Bone marrow (tissue), 2 donors: ENCODE results near the gene SYNPR.

Source experiments
- DNase-seq, 2 donors: peaks; one replicate each; lab custom pipeline; 2025; lab: John Stamatoyannopoulos, UW

The SYNPR gene

GRCh38 chr3:63555767-63556166 is 277.7 kb downstream of the SYNPR start:
- DNase-seq, result no peak

GRCh38 chr3:63556401-63556800 is 278.3 kb downstream of the SYNPR start:
- DNase-seq, result no peak

GRCh38 chr3:63557912-63558311 is 279.8 kb downstream of the SYNPR start:
- DNase-seq, result no peak

GRCh38 chr3:63559884-63560283 is 281.8 kb downstream of the SYNPR start:
- no peak for DNase-seq

DNA sequence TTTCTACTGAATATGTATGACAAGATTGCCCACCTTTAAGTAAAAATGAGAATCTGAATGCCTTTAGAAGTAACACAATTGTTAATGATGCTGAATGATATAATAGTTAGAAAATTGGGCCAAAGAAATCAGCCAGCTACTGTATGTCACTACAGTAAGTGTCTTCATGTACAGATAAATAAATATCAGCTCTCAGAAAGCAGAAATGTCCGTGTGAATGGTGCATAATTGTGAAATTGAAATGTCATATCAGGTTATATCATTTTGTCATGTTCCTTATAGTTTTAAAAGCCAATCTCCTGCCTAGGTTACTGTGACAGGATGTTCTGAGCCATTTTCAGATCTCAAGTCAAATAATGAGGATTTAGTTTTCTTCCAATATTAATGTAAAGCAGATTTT is 283.8 kb downstream of the SYNPR start:
- DNase-seq, result no peak

- no peak for DNase-seq
Measured at GRCh38 chr3:63562323-63562722, 284.2 kb downstream of the SYNPR start.

GRCh38 chr3:63563572-63563971 is 285.5 kb downstream of the SYNPR start:
- no peak for DNase-seq

DNA sequence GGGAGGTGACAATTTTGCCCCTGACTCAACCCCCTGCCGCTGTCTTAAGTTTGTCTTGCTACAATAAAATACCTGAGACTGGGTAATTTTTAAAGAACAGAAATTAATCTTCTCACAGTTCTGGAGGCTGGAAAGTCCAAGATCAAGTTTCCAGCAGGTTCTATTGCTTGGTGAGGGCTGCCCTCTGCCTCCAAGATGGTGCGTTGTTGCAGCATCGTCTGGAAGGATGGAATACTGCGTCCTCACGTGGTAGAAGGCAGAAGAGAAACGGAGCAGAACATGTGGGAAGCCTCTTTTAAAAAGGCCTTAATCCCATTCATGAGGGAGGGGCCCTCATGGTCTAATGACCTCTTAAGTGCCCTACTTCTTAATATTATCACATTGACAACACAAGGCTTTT is 287.1 kb downstream of the SYNPR start:
- no peak for DNase-seq

- no peak for DNase-seq
Measured at GRCh38 chr3:63571682-63572081, 293.6 kb downstream of the SYNPR start.

GRCh38 chr3:63576846-63577245 is 298.7 kb downstream of the SYNPR start:
- DNase-seq, result no peak

DNA sequence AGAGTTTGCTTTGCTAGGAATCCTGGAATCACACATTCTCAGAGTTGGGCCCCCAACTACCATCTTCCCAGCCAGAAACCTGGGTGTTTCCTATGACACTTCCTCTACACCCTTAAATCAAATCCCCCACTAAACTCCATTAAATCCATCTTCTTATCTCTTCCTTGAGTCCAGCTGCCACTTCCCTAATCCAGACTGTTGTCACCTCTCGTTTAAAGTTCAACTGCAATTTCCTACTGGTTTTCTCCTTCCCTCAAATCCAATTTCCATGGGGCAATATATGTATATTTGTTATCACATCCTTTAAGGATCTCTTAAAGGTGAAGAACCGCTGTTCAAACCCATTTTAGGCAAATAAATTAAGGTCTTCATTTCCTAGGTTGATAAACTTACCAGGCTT is 300.8 kb downstream of the SYNPR start:
- DNase-seq, result no peak

DNA sequence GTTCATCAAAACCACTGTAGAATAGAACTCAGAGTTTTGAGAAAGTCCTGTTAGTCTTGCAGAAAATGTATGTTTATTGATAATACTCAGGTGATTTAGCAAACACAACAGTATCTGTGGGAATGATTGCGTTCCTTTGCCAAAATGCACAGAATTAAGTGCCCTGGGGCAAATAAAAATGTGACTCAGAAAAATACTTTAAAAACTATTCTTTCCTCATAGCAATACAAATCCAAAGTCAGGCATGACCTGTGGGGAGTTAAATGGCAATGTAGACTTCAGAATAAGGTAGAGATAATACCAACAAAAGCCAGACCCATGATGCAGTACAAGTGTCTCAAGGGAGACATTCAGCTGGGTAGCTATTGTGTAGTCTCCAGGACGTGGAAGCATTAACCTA is 302.0 kb downstream of the SYNPR start:
- DNase-seq, result no peak

DNA sequence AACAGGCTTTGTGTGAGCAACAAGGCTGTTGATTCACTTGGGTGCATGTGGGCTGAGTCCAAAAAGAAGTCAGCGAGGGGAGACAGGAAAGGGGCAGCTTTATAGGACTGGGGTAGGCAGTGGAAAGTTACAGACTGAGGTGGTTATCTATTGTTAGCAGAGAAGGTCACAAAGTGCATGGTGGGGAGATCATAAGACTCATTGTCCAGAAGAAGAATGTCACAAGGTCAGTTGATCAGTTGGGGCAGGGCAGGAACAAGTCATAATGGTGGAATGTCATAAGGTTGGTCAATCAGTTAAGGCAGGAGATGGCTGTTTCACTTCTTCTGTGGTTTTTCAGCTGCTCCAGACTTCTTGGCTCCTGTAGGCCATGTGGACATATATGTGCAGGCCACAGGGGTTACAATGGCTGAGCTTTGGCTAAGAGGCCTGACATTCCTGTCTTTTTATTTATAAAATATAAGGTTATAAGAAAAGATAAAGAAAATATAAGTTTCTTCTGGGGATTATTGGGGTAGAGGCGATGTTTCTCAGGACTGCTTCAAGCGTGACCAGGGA is 304.9 kb downstream of the SYNPR start:
- DNase-seq, result no peak

GRCh38 chr3:63584681-63585080 is 306.6 kb downstream of the SYNPR start:
- DNase-seq, result no peak

- no peak for DNase-seq
Measured at GRCh38 chr3:63585927-63586326, 307.8 kb downstream of the SYNPR start.

DNA sequence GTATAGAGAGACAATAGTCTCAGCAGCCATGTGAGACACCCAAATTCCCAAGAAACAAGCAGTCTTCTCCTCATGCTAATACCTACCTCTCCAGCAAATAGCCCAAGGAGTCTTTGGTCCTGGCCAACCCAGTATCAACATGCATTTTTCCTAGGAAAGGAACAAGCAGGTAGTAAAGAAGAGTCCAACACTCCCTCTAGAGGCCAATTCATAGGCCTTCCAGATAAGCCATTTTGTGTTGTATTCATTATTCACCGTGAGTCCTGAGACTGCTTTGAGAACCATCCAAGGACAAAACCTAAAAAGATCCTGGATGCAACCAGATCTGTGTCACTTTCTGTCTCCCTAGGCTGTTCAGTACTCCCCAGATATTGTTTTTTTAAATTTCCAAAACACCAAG is 310.8 kb downstream of the SYNPR start:
- DNase-seq, result no peak

GRCh38 chr3:63593779-63594178 is 315.7 kb downstream of the SYNPR start:
- DNase-seq, result no peak

GRCh38 chr3:63595221-63595620 is 317.1 kb downstream of the SYNPR start:
- DNase-seq, result no peak

DNA sequence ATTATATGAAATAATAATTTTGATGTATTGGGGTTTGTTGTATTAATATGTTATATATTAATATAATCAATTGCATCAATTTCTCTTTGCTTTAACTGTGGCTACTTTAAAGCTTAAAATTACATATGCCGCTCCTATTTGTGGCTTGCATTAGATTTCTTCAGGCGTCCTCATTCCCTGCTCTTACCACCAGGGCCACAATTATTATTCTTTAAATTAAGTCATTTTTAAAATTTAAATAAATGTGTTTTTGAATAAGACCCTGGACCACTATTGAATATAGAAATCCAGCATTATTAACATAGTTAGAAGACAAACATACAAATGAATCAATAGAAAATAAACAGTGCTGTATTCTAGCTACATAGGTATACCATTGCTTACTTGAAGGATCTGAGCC is 318.9 kb downstream of the SYNPR start:
- DNase-seq, result no peak

GRCh38 chr3:63607716-63608115 is 329.6 kb downstream of the SYNPR start:
- DNase-seq, result no peak

DNA sequence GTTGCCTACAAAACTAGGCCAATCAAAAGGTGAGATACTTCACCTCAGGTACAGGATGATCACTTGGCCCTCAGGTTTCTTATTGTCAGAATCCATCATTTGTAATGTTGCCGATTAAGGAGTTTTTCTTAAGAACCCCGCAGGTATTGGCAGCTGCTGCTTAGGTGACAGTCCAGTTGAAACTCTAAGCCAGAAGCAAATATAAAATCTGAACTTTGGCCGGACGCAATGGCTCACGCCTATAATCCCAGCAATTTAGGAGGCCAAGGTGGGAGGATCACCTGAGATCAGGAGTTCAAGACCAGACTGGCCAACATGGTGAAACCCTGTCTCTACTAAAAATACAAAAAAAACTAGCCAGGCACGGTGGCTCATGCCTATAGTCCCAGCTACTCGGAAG is 331.3 kb downstream of the SYNPR start:
- no peak for DNase-seq

DNA sequence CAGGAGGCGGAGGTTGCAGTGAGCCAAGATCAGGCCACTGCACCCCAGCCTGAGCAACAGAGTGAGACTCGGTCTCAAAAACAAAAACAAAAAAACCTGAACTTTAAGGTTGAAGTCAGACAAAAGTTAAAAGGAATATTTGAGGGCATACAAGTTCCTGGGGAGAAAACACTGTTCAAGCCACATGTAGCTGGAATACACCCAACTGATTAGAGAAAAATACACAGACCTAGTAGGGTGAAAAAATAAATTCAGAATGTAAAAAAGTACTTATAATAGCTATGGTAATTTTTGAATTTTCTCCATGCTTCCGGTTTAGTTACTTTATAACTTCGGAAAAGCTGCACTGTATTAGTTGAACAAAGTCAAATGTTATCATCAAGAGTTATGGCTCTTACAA is 331.7 kb downstream of the SYNPR start:
- no peak for DNase-seq

- DNase-seq, result no peak
Measured at GRCh38 chr3:63611382-63611781, 333.3 kb downstream of the SYNPR start.

- no peak for DNase-seq
Measured at GRCh38 chr3:63613561-63613960, 335.5 kb downstream of the SYNPR start.

GRCh38 chr3:63617391-63617790 is 339.3 kb downstream of the SYNPR start:
- no peak for DNase-seq
